ENCODE data around the gene TAOK3. TPM values are rescaled to one million over a fixed set of nuclear protein-coding genes. Genes with fewer than 3 reads are reported as not detected.

The TAOK3 gene
- total and polyA plus RNA-seq, 12 donors = 10.7 to 55.3 (median 29.8) TPM

DNA sequence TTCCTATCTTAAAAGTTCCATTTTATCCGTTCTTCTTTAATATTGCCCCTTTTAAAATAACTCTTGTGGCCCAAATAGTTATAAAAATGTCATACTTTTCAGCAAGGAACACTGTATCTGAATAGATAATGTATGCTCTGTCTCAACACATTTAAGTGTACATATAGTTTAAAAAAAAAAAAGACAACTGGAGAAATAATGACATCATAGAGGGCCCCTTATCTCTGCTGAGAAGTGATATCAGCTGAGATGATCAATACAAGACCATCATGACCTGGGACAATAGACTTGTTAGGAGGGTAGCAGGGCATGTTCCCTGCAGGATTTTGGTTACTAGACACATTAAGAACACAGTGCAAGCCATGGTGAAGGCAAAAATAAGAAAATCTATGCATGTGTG, 159.3 kb downstream of the TAOK3 start:
- intact Hi-C loops (cut with DNase I) = no loop called here
- Histone ChIP-seq H3K4me3 (no peak overlapping the region), H3K9me3 (replicated peaks in 1 of 3) (no peaks in the 10 kb centered on the region), H3K36me3 (replicated peaks in 1 of 2) (no peaks in the 10 kb centered on the region), H3K27ac (no peak overlapping the region), H3K27me3 (no peaks in the 10 kb centered on the region), H3K4me1 (replicated peaks in 1 of 2) (no peaks in the 10 kb centered on the region)
- no peak for DNase-seq
- WGBS, 4 donors = 90 to 100% (median 95%) methylated on average over 1 of the region's 1 CpG
- TF ChIP-seq, protein P1, sequence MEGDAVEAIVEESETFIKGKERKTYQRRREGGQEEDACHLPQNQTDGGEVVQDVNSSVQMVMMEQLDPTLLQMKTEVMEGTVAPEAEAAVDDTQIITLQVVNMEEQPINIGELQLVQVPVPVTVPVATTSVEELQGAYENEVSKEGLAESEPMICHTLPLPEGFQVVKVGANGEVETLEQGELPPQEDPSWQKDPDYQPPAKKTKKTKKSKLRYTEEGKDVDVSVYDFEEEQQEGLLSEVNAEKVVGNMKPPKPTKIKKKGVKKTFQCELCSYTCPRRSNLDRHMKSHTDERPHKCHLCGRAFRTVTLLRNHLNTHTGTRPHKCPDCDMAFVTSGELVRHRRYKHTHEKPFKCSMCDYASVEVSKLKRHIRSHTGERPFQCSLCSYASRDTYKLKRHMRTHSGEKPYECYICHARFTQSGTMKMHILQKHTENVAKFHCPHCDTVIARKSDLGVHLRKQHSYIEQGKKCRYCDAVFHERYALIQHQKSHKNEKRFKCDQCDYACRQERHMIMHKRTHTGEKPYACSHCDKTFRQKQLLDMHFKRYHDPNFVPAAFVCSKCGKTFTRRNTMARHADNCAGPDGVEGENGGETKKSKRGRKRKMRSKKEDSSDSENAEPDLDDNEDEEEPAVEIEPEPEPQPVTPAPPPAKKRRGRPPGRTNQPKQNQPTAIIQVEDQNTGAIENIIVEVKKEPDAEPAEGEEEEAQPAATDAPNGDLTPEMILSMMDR (IDR thresholded peaks at IDR 0.05) = no peak
- TF ChIP-seq POLR2A (IDR thresholded peaks at IDR 0.05) = no peak

DNA sequence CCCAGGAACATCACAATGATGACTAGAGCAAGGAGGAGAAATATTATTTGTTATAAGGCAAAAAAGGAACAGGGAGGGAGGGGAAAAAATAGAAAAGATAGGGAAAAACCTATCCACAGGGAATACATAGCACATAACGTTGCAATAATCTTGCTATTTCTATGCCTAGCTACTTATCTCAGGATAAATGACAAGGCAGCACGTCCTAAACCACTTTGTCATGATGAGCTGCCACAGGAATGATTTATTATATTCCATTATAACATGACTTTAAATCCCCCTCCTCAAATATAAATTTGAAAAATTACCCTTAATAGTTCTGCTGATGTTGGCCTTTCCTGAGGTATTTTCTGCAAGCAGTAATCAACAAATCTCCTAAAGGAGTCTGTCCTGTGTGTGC, 160.1 kb downstream of the TAOK3 start:
- Histone ChIP-seq H3K27ac (no peak overlapping the region), H3K9me3 (replicated peaks in 1 of 3) (no peaks in the 10 kb centered on the region), H3K36me3 (replicated peaks in 1 of 2) (no peaks in the 10 kb centered on the region), H3K4me1 (replicated peaks in 1 of 2) (no peaks in the 10 kb centered on the region), H3K27me3 (no peaks in the 10 kb centered on the region), H3K4me3 (no peak overlapping the region)
- intact Hi-C loops (cut with DNase I) = no loop called here
- 88 to 98% (median 92%) methylated on average over 2 of the region's 2 CpGs for WGBS, 4 donors
- no peak for TF ChIP-seq POLR2A (IDR thresholded peaks at IDR 0.05)
- TF ChIP-seq, protein P1 (IDR thresholded peaks at IDR 0.05) = no peak
- no peak for DNase-seq

DNA sequence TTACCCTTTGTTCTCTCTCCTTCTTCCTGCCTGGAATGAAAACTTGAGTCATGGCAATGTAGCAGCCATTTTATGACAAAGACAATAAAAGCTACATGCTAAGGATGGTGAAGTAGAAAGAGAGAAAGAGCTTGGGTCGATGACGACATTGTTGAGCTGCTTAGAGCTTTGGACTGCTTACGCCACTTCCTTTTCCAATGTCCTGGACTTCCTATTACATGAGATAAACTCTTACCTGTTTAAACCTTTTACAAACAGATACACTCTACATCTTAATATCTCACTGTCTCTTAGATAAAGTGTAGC, 166.6 kb downstream of the TAOK3 start:
- H3K9me3 ChIP-seq (replicated peaks in 1 of 3) = no peaks in the 10 kb centered on the region
- H3K4me1 ChIP-seq (replicated peaks in 1 of 2) = no peaks in the 10 kb centered on the region
- no peaks in the 10 kb centered on the region for H3K27me3 ChIP-seq
- H3K36me3 ChIP-seq (replicated peaks in 1 of 2) = peaks cover 0 to 2% of the 10 kb centered on the region in 2 donors
- H3K4me3 ChIP-seq = no peak overlapping the region
- DNase-seq = no peak
- 76 to 91% (median 84%) methylated on average over 3 of the region's 3 CpGs for WGBS, 4 donors
- H3K27ac ChIP-seq = no peak overlapping the region
- intact Hi-C loops (cut with DNase I) = no loop called here
- no peak for TF ChIP-seq POLR2A (IDR thresholded peaks at IDR 0.05)
- TF ChIP-seq, protein P1 (IDR thresholded peaks at IDR 0.05) = no peak

DNA sequence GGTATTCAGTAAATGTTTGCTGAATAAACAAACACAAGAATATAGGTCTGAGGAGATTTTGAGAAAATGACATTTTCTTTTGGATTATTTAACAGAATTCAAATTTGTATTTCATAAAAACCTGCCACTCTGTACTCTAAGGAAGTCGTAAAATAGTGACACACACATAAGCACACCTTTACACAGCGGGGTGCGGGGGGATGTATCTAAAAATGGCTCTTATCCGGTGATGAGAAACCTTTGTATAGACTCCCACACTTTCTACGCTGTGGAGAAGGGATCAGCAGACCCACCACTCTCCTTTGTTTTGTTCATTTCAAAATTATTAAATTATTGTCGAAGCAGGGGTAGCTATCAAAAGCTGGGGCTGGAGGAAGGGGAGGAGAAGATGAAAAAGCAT, 178.7 kb downstream of the TAOK3 start:
- Histone ChIP-seq H3K9me3 (replicated peaks in 1 of 3) (no peaks in the 10 kb centered on the region), H3K36me3 (replicated peaks in 1 of 2) (peaks cover 0 to 5% of the 10 kb centered on the region in 2 donors), H3K27me3 (no peaks in the 10 kb centered on the region), H3K4me1 (replicated peaks in 1 of 2) (peaks cover 11 to 12% of the 10 kb centered on the region in 2 donors), H3K27ac (no peak overlapping the region), H3K4me3 (no peak overlapping the region)
- TF ChIP-seq, protein P1 (IDR thresholded peaks at IDR 0.05) = no peak
- no peak for TF ChIP-seq POLR2A (IDR thresholded peaks at IDR 0.05)
- DNase-seq = no peak
- WGBS, 4 donors = 93 to 97% (median 95%) methylated on average over 6 of the region's 6 CpGs
- intact Hi-C loops (cut with DNase I) = no loop called here
